GM12878 (cell line): ENCODE results near the gene LSM7. TPM values are rescaled to one million over a fixed set of nuclear protein-coding genes. Genes with fewer than 3 reads are reported as not detected.

Experiments used
- ATAC-seq: fragments of 200-7000 bp; cut with Tn5 transposase; 3 replicates; pipeline ENCODE4 v1.9.1; 2020; ENCODE audit warnings: mild to moderate bottlenecking, moderate library complexity
- BruUV-seq: library from RNA; stranded (reverse); fragments of 400-500 nt; replicated peaks from 2 replicates; lab custom pipeline; 2021; lab: Mats Ljungman, UMichigan
- CTCF ChIA-PET: fragments of 300-600 bp; sonication (Branson Sonifier 250); formaldehyde crosslinking; extraction: SDS; loops from one replicate; lab custom pipeline; 2021; ENCODE audit warnings: inconsistent platforms; lab: Yijun Ruan, JAX
- POLR2A ChIA-PET: fragments of 350-600 bp; formaldehyde crosslinking; extraction: SDS; loops from one replicate; lab custom pipeline; 2021; ENCODE audit warnings: inconsistent platforms; lab: Charles Lee
- RAD21 ChIA-PET: fragments of 300-600 bp; sonication (Branson Sonifier 250); formaldehyde crosslinking; loops from one replicate; lab custom pipeline; 2023; ENCODE audit warnings: antibody characterized with exemption; ENCODE audit not compliant: unreplicated experiment; lab: Charles Lee
- SMC1A ChIA-PET: fragments of 300-600 bp; sonication (Branson Sonifier 250); formaldehyde crosslinking; loops from one replicate; lab custom pipeline; 2023; ENCODE audit not compliant: unreplicated experiment, uncharacterized antibody; lab: Charles Lee
- DNase-seq: peaks from one replicate; pipeline ENCODE4 v3.0.0-alpha.2; 2011; ENCODE audit warnings: low read depth, low spot score
- FAIRE-seq: peaks from 3 replicates; lab custom pipeline; 2011; peaks lifted over from hg19 to GRCh38; lab: Jason Lieb, UNC
- H2AFZ ChIP-seq: 2 replicates; pipeline ENCODE4 v1.6.0; 2011; ENCODE audit warnings: low read depth, low read length, control low read depth; ENCODE audit not compliant: control insufficient read depth
- H3K27ac ChIP-seq: 2 replicates; pipeline ENCODE4 v1.5.1; 2011; ENCODE audit warnings: control low read depth; ENCODE audit not compliant: control insufficient read depth, insufficient read depth
- H3K27me3 ChIP-seq, 2 experiments: replicated peaks in 1 of 2; 2 replicates each; pipeline versions ENCODE4 v1.6.0 to v1.6.1; 2011; ENCODE audit warnings: low read length in 1 of 2; ENCODE audit not compliant: control insufficient read depth in 2 of 2, insufficient read depth in 2 of 2
- H3K36me3 ChIP-seq, 2 experiments: 2 replicates each; pipeline ENCODE4 v1.5.1; 2011; ENCODE audit warnings: low read length in 1 of 2; ENCODE audit not compliant: control insufficient read depth in 2 of 2, insufficient read depth in 2 of 2
- H3K4me1 ChIP-seq: 2 replicates; pipeline ENCODE4 v1.6.1; 2011; ENCODE audit warnings: mild to moderate bottlenecking, low read length, moderate library complexity, mixed read lengths; ENCODE audit not compliant: control insufficient read depth, insufficient read depth
- H3K4me2 ChIP-seq: 2 replicates; pipeline ENCODE4 v1.6.0; 2011; ENCODE audit warnings: control low read depth; ENCODE audit not compliant: control insufficient read depth, insufficient read depth
- H3K4me3 ChIP-seq: fragments of 200-600 bp; sonication (generic); 2 replicates; pipeline ENCODE4 v1.5.1; 2016
- H3K79me2 ChIP-seq: 2 replicates; pipeline ENCODE4 v1.6.0; 2011; ENCODE audit warnings: low read length; ENCODE audit not compliant: control insufficient read depth, insufficient read depth
- H3K9ac ChIP-seq: 2 replicates; pipeline ENCODE4 v1.8.0; 2011; ENCODE audit warnings: low read length, control low read depth, mixed read lengths; ENCODE audit not compliant: control insufficient read depth, insufficient read depth
- H3K9me3 ChIP-seq: replicated peaks from 3 replicates; pipeline ENCODE4 v1.5.1; 2011; ENCODE audit warnings: mild to moderate bottlenecking, low read length; ENCODE audit not compliant: control insufficient read depth, insufficient read depth
- H4K20me1 ChIP-seq: 2 replicates; pipeline ENCODE4 v1.6.0; 2011; ENCODE audit not compliant: control insufficient read depth, insufficient read depth
- ATF2 ChIP-seq: IDR thresholded peaks from 2 replicates; pipeline ENCODE4 v1.6.1; 2012; ENCODE audit warnings: low read length, inconsistent platforms
- EGR1 ChIP-seq, 2 experiments: IDR thresholded peaks; 1 replicate in 1 of 2; 2 replicates in 1 of 2; pipeline ENCODE4 v1.6.1; 2011 to 2012; ENCODE audit warnings: low read depth in 2 of 2, low read length in 2 of 2, borderline replicate concordance in 1 of 2, mild to moderate bottlenecking in 1 of 2, moderate library complexity in 1 of 2
- SMARCA5 ChIP-seq: fragments of 450-650 bp; IDR thresholded peaks from 2 replicates; pipeline ENCODE4 v1.6.1; 2017; ENCODE audit warnings: mild to moderate bottlenecking
- ZBTB40 ChIP-seq: fragments of 450-650 bp; IDR thresholded peaks from 2 replicates; pipeline ENCODE4 v1.6.1; 2016; ENCODE audit warnings: mild to moderate bottlenecking, moderate library complexity, borderline replicate concordance
- WGBS: methylation state at CpG from one replicate; pipeline ENCODE4 v1.1.6; 2016; ENCODE audit warnings: low lambda C conversion rate; ENCODE audit not compliant: insufficient replicate concordance, insufficient coverage; ENCODE audit errors: missing lambda C conversion rate; 5-methylcytosine and 5-hydroxymethylcytosine counted together
- in situ Hi-C: fragments of 300-500 bp; cut with MboI; formaldehyde crosslinking; loops from 9 replicates; pipeline ENCODE4 v1.14.3; 2018; ENCODE audit warnings: mixed read lengths
- intact Hi-C: fragments of 100-400 bp; cut with micrococcal nuclease; formaldehyde crosslinking; loops from one replicate; pipeline ENCODE4 v1.14.2; 2022; ENCODE audit not compliant: unreplicated experiment
- polyA plus RNA-seq, 11 experiments: library from polyadenylated mRNA; depleted of rRNA in 4 of 11; unstranded in 6 of 11; stranded (reverse) in 5 of 11; fragments of >200 nt; fragmentation: Nextera tagmentation in 4 of 11; fragmentation: Illumina TruSeq in 1 of 11; extraction: Ambion mirVana in 4 of 11; extraction: Trizol in 1 of 11; gene quantifications; 1 replicate in 1 of 11; 2 replicates in 10 of 11; pipeline versions ENCODE4 v1.2.1 to v1.2.3, GENCODE V29; 2011 to 2016; ENCODE audit warnings: inconsistent platforms in 2 of 11, missing spikeins in 2 of 11, low read depth in 1 of 11
- total RNA-seq, 4 experiments: library from RNA; depleted of rRNA in 3 of 4; stranded (reverse); fragments of >200 nt in 3 of 4; fragmentation: Illumina TruSeq in 1 of 4; extraction: Trizol in 1 of 4; gene quantifications; 2 replicates each; pipeline versions ENCODE4 v1.2.1 to v1.2.3, GENCODE V29; 2013 to 2021

The LSM7 gene
- total and polyA plus RNA-seq, 10 of the 15 experiments (the other 5 are each of a cell fraction or from before 2014, with no cell fraction given) = 24.4 to 424 (median 217) TPM

GRCh38 chr19:2283835-2284507 is 44.4 kb downstream of the LSM7 start:
- in situ Hi-C loops = no loop called here
- POLR2A ChIA-PET = interaction anchor here (0.6 kb wide), 1 partner anchor 25 kb away, joined by 5 read pairs; no protein-coding TSS in a partner anchor

More at GRCh38 chr19:2283835-2284507, 44.4 kb downstream of the LSM7 start:
- SMC1A ChIA-PET = interaction anchor here (1.1 kb wide), 1 partner anchor 110 kb away, joined by 4 read pairs; no protein-coding TSS in a partner anchor
- no peak overlapping the region for H3K4me3 ChIP-seq
- H3K4me1 ChIP-seq = peaks cover 25% of the 10 kb centered on the region
- TF ChIP-seq SMARCA5 (no peak), ATF2 (no peak), ZBTB40 (peak; percentile 93), EGR1 (IDR thresholded peaks at IDR 0.05; ENCODE audit: borderline replicate concordance in 1 of 2, low read depth in 2 of 2, low read length in 2 of 2) (no peak)
- FAIRE-seq = no peak
- CTCF ChIA-PET = interaction anchor here (0.7 to 1.2 kb wide), 4 partner anchors 9 to 129 kb away, joined by 3 read pairs; no protein-coding TSS in a partner anchor
- H2AFZ ChIP-seq = no peak overlapping the region
- H4K20me1 ChIP-seq = no peaks in the 10 kb centered on the region
- no peaks in the 10 kb centered on the region for H3K79me2 ChIP-seq
- 66% methylated on average over 8 of the region's 8 CpGs for WGBS
- RAD21 ChIA-PET = no interaction called here
- no peak overlapping the region for H3K4me2 ChIP-seq
- no peaks in the 10 kb centered on the region for H3K9me3 ChIP-seq
- H3K27ac ChIP-seq = no peak overlapping the region
- no peak for ATAC-seq
- no TSS peak for BruUV-seq
- intact Hi-C loops = no loop called here
- no peaks in the 10 kb centered on the region for H3K36me3 ChIP-seq
- DNase-seq = no peak
- no peak overlapping the region for H3K9ac ChIP-seq
- peaks cover 0 to 3% of the 10 kb centered on the region in 2 experiments; a peak in 2 of 4 replicates for H3K27me3 ChIP-seq
